Activated CD8-positive, alpha-beta T cell treated with anti-CD3 and anti-CD28 coated beads for 36 hours (primary cell): Measurements from ENCODE around the gene PROKR2. TPM values are rescaled to one million over a fixed set of nuclear protein-coding genes. Genes with fewer than 3 reads are reported as not detected.

Experiments used
- ATAC-seq: fragments of 200-7000 bp; cut with Tn5 transposase; one replicate; pipeline ENCODE4 v1.10.0; 2021; ENCODE audit warnings: mild to moderate bottlenecking, moderate library complexity
- CTCF ChIA-PET: fragments of 350-600 bp; sonication (Branson Sonifier 250); formaldehyde crosslinking; loops from one replicate; lab custom pipeline; 2021; ENCODE audit warnings: antibody characterized with exemption; lab: Charles Lee
- POLR2A ChIA-PET: fragments of 350-600 bp; sonication (Branson Sonifier 250); formaldehyde crosslinking; loops from one replicate; lab custom pipeline; 2021; ENCODE audit warnings: antibody characterized with exemption; lab: Charles Lee
- DNase-seq: peaks from one replicate; pipeline ENCODE4 v3.0.0-alpha.2; 2020
- H3K27ac Mint-ChIP-seq: one replicate; pipeline ENCODE4 v1.8.0; 2021; ENCODE audit warnings: mild to moderate bottlenecking, mixed read lengths
- H3K27me3 Mint-ChIP-seq: one replicate; pipeline ENCODE4 v1.8.0; 2021; ENCODE audit warnings: mixed read lengths
- H3K36me3 Mint-ChIP-seq: one replicate; pipeline ENCODE4 v1.8.0; 2021; ENCODE audit warnings: low read depth, mixed read lengths
- H3K4me1 Mint-ChIP-seq: one replicate; pipeline ENCODE4 v1.8.0; 2021; ENCODE audit warnings: low read depth, mixed read lengths
- H3K4me3 Mint-ChIP-seq: one replicate; pipeline ENCODE4 v1.8.0; 2021; ENCODE audit warnings: mild to moderate bottlenecking, moderate library complexity, mixed read lengths
- H3K9me3 Mint-ChIP-seq: one replicate; pipeline ENCODE4 v1.8.0; 2021; ENCODE audit warnings: mixed read lengths
- intact Hi-C: fragments of 100-400 bp; cut with micrococcal nuclease; formaldehyde crosslinking; loops from one replicate; pipeline ENCODE4 v1.10.0; 2022
- total RNA-seq, 2 experiments: library from RNA; stranded (reverse); gene quantifications; one replicate each; pipeline ENCODE4 v1.2.3, GENCODE V29; 2021
- TF ChIP-seq, protein P1 (sequence below): fragments of 200-600 bp; IDR thresholded peaks from one replicate; pipeline ENCODE4 v1.8.0; 2022; ENCODE audit warnings: antibody characterized with exemption, mild to moderate bottlenecking

Gene PROKR2
- total RNA-seq, 2 experiments from 2014 or later = not detected

DNA sequence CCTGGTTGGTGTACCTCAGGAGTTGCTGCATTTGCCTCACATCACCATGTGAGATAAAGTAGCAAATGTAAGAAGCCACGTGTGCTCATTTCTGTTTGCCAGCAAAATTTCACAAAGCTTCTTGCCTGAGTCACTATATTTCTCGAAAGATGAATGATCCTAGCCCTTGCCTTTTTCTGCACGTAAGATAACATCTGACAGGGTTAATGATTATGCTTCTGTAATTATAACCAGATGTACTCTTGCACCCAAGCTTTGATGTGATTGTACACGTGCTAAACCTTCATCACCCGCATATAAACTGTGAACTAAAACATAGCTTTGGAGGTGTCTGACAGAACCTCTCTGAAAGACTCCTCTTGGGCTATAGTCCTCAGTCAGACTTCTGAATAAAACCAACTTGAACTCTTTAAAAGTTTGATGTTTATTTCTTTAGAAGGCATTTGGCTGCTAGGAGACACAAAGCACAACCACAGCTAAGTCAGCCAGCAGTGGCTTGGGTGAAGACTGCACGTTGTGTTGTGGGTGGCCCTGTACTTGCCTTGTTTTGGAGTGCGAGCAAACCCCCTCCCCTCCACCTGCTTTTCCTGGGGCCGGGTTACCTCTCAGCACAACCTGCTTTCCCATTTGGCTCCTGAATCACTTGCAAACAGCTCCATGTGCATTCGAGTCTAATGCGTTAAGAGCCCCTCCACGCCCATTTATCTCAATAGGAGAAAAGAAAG lies 19.3 kb downstream of the PROKR2 start:
- ATAC-seq = peak; percentile 27
- CTCF ChIA-PET = interaction anchor here (1.0 to 1.3 kb wide), 2 partner anchors 74 to 151 kb away, joined by 3 to 4 read pairs; no protein-coding TSS in a partner anchor

DNA sequence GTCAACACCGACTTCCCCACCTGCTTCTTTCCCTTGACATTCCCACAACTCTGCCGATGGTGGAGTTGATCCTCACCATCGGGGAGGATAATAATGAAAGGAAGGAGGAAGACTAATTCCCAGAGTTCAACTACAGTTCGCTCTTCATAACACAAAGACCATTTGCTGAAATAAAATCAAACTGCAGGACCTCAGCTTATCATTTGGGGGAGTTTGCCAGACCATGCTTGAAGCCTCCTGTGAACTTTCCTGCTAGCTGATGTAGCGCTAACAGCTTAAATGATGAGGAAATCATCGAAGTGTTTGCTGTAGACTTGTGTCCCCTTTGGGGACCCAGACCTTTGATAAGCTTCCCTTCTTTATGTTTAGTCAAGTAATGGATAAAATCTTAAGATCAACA lies 26.2 kb downstream of the PROKR2 start:
- Mint-ChIP-seq H3K36me3 (no peaks in the 10 kb centered on the region), H3K9me3 (no peaks in the 10 kb centered on the region), H3K27me3 (peaks cover 6% of the 10 kb centered on the region), H3K4me1 (no peaks in the 10 kb centered on the region), H3K4me3 (no peak overlapping the region), H3K27ac (no peak overlapping the region)
- DNase-seq = no peak
- intact Hi-C loops = no loop called here
- TF ChIP-seq, protein P1, sequence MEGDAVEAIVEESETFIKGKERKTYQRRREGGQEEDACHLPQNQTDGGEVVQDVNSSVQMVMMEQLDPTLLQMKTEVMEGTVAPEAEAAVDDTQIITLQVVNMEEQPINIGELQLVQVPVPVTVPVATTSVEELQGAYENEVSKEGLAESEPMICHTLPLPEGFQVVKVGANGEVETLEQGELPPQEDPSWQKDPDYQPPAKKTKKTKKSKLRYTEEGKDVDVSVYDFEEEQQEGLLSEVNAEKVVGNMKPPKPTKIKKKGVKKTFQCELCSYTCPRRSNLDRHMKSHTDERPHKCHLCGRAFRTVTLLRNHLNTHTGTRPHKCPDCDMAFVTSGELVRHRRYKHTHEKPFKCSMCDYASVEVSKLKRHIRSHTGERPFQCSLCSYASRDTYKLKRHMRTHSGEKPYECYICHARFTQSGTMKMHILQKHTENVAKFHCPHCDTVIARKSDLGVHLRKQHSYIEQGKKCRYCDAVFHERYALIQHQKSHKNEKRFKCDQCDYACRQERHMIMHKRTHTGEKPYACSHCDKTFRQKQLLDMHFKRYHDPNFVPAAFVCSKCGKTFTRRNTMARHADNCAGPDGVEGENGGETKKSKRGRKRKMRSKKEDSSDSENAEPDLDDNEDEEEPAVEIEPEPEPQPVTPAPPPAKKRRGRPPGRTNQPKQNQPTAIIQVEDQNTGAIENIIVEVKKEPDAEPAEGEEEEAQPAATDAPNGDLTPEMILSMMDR = no peak
- ChIA-PET POLR2A (no interaction called here), CTCF (interaction anchor here (1.0 to 1.2 kb wide), 2 partner anchors 68 to 86 kb away, joined by 3 read pairs; no protein-coding TSS in a partner anchor)
- no peak for ATAC-seq

More for the DNA sequence above, 19.3 kb downstream of the PROKR2 start:
- no peak overlapping the region for H3K27ac Mint-ChIP-seq
- no peaks in the 10 kb centered on the region for H3K9me3 Mint-ChIP-seq
- no peak for DNase-seq
- H3K4me3 Mint-ChIP-seq = no peak overlapping the region
- intact Hi-C loops = no loop called here
- peaks cover 8% of the 10 kb centered on the region for H3K4me1 Mint-ChIP-seq
- POLR2A ChIA-PET = no interaction called here
- TF ChIP-seq, protein P1 = no peak
- H3K36me3 Mint-ChIP-seq = no peaks in the 10 kb centered on the region
- H3K27me3 Mint-ChIP-seq = peaks cover 14% of the 10 kb centered on the region

DNA sequence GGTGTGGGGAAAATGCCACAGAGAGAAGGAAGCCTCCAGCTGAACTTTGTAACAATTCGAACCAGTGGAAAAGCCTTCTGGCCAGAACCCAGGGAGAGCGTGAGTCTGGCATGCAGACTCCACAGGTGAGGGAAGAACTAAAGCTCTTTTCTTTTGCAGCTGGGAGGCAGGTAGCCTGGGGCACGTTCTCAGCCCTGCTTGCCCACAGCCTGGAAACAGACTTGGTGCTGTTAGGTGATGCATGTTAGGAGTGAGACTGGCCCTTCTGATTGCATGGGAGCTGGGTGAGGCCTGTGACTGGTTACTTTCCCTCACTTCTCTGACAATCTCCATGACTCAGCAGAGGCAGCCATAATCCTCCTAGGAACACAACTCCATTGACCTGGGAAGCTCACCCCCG lies 34.2 kb downstream of the PROKR2 start:
- ChIA-PET CTCF (no interaction called here), POLR2A (no interaction called here)
- Mint-ChIP-seq H3K9me3 (peaks cover 2% of the 10 kb centered on the region), H3K4me3 (no peak overlapping the region), H3K27ac (no peak overlapping the region), H3K27me3 (peaks cover 23% of the 10 kb centered on the region), H3K36me3 (no peaks in the 10 kb centered on the region), H3K4me1 (no peaks in the 10 kb centered on the region)
- TF ChIP-seq, protein P1 = no peak
- ATAC-seq (no peak), DNase-seq (no peak)
- intact Hi-C loops = no loop called here

DNA sequence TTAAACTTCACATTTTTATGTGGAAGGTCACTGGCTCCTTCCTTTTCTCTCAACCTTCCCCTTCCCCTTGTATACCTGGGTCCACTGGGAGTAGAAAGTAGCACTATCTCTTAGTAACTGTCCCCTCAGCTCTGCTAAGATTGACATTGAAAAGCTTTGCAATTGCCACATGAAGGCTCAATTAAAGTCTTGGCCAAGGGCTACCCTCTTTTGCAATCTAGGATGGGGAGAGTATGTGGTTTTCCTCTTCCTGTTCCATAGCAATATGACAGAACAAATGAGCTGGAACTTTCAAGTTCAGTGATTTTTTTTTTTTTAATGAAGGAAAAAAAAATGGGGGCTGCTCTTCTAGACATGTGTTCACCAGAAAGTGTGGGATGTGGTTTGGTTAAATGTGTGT lies 37.1 kb downstream of the PROKR2 start:
- Mint-ChIP-seq H3K36me3 (no peaks in the 10 kb centered on the region), H3K4me1 (no peaks in the 10 kb centered on the region)

DNA sequence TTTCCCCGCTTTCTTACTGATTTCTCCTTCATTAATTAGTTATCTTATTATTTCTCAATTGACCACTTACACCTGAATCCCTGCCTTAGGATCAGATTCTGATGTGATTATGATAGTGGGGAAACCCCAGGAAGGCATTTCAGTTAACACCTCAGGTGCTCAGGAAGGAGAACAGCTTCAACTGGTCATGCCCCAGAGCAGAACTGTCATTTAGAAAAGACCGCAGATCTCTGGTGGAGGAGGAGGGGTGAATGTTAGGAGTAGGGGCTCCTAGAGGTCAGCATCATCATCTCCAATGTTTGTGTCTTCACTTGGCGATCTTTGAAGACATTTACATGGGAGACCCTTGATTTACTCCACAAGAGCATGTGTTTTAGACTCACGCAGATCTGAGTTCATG lies 44.5 kb downstream of the PROKR2 start:
- CTCF ChIA-PET = no interaction called here
- POLR2A ChIA-PET = no interaction called here
- intact Hi-C loops = no loop called here
- H3K9me3 Mint-ChIP-seq = no peaks in the 10 kb centered on the region
- ATAC-seq (no peak), DNase-seq (no peak)
- TF ChIP-seq, protein P1 = no peak
- H3K4me3 Mint-ChIP-seq = no peak overlapping the region
- H3K36me3 Mint-ChIP-seq = no peaks in the 10 kb centered on the region
- H3K27ac Mint-ChIP-seq = no peak overlapping the region
- H3K27me3 Mint-ChIP-seq = peaks cover 6% of the 10 kb centered on the region
- H3K4me1 Mint-ChIP-seq = peaks cover 2% of the 10 kb centered on the region

More for the DNA sequence above, 37.1 kb downstream of the PROKR2 start:
- Mint-ChIP-seq H3K4me3 (no peak overlapping the region), H3K27ac (no peak overlapping the region), H3K27me3 (peaks cover 23% of the 10 kb centered on the region), H3K9me3 (peaks cover 2% of the 10 kb centered on the region)
- ChIA-PET CTCF (no interaction called here), POLR2A (no interaction called here)
- intact Hi-C loops = no loop called here
- ATAC-seq = no peak
- no peak for DNase-seq
- TF ChIP-seq, protein P1 = no peak
